Fibroblast of skin of right quadriceps (primary cell): ENCODE results near the gene CRMP1.
"Not testable (repeated sequence)": the region's sequence is repeated elsewhere in the genome, so short reads cannot be mapped to it uniquely, and the experiment has no call there.

Experiments used
- DNase-seq: peaks from one replicate; pipeline ENCODE4 v3.0.0-alpha.2; 2013

Gene CRMP1

DNA sequence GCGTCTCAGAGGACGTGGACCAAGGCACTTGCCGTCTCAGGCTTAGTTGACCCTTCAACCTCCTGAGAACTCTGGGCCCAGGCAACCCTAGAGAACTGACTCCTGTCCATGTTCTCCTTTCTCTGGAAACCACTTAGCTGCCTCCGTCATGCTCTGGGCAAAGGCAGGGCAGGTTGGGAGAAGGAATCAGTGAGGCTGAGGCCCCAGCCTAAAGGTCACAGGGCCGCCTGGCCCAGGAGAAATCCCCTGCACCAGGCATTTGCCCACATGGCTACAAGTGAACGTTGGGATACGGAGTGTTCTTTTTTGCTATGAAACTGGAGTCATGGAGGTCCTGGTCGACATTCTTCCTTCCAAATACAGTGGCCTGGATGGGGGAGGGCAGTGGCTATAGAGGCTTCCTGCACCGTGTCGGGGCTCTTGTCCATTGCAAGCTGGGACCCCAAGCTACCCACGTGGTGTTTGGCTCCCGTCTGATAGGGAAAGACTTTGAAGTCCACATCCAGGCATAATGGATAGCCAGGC lies 76.0 kb downstream of the CRMP1 start:
- no peak for DNase-seq

DNA sequence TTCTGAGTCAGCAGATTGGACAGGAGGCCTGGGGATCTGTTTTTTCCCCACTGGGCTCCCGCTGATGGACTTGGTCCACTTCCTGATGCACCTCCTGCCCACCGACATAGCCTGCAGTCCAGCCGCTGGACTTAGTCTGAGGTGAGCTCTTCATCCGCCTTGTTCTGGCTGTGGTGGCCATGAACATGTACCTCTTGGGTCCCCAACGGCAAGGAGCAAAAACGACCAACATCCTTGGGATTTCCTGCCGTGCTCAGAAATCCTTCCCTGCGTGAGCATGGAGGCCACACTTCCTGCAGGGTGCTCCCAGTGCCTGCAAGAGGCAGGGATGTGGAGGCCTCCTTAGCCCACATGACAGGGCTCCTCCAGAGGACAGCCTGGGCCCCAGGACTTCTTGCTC lies 76.8 kb downstream of the CRMP1 start:
- DNase-seq, result no peak

DNA sequence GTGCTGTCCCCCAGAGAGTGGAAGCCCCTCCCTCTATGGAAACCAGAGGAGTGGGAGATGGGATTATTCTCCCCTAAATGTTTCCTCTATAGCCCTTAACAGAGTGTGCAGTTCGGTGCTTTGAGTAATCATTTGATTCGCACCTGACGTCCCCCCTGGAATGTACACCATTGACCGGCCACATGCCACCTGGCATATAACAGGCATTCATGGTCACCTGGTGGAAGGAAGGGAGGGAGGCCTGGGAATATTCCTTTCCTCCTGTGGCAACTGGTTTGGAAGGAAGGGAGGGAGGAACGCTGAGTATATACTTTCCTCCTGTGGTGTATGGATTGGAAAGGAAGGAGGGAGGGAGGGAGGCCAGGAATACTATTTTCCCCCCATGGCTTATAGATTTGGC lies 77.2 kb downstream of the CRMP1 start:
- no peak for DNase-seq

DNA sequence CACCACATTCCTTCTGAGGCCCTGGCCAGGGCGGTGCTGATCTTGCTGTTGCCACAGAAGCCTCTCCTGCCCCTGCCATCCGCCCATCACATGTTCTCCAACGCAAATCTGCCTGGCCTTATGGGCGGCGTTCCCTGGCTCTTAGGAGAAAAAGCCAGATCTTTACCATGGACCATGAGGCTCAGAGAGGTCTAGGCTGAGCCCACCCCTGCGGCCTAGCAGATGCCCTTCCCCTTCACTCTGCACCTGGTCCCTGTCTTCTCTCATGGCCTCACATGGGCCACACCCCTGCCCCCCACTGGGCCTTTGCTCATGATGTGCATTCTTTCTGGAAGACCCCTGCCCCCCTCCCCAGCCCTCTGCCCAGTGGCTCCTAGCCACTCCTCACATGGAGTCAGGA lies 78.5 kb downstream of the CRMP1 start:
- DNase-seq, result no peak

DNA sequence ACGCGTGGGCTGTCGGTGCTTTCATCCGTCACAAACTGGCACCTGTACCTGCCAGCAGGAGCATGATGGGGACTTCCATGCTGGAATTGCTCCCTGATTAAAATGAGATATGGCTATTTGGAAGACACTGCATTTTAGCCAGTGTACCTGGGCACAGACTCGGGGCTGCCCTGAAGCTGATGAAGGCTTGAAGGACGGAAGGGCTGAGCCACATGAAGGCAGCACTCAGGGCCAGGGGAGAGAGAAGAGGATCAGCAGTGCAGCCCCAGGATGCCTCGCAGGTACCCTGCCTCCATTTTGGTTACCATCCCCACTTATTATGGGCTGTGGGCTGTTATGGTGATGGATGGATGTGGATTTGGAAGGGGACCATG lies 79.0 kb downstream of the CRMP1 start:
- DNase-seq, result no peak

DNA sequence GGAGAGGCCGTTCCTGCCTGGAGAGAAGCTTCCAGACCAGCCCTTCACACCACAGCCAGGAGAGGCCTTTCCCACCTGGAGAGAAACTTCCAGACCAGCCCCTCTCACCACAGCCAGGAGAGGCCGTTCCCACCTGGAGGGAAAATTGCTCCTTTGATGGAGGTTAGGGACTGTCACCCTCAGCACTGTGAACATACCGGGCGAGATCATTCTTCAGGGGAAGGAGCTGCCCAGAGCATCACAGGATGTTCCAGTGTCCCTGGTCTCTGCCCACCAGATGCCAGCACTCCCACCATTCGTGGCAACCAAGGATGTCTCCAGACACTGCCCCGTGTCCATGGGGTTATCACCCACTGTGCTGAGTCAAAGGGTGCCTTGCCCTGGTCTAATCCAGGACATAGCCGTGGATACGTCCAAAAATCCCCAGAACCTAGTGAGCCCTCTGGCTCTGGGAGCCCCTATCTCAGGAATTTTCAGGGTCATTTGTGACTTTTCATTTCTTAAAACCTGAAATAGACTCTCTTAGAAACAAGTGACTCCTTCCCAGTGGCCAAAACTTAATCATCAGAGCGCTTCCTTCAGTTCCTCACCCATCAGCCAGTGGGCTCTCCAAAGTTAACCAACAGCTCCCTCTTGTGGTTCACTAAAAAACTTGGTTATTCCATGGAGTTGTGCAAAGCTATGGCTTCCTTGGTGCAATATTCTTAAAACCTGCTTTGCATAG lies 80.2 kb downstream of the CRMP1 start:
- DNase-seq, result peak; percentile 69

DNA sequence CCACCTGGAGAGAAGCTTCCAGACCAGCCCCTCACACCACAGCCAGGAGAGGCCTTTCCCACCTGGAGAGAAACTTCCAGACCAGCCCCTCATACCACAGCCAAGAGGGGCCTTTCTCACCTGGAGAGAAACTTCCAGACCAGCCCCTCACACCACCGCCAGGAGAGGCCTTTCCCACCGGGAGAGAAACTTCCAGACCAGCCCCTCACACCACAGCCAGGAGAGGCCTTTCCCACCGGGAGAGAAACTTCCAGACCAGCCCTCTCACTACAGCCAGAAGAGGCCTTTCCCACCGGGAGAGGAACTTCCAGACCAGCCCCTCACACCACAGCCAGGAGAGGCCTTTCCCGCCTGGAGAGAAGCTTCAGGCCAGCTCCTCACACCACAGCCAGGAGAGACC lies 80.8 kb downstream of the CRMP1 start:
- DNase-seq, result not testable (repeated sequence)

DNA sequence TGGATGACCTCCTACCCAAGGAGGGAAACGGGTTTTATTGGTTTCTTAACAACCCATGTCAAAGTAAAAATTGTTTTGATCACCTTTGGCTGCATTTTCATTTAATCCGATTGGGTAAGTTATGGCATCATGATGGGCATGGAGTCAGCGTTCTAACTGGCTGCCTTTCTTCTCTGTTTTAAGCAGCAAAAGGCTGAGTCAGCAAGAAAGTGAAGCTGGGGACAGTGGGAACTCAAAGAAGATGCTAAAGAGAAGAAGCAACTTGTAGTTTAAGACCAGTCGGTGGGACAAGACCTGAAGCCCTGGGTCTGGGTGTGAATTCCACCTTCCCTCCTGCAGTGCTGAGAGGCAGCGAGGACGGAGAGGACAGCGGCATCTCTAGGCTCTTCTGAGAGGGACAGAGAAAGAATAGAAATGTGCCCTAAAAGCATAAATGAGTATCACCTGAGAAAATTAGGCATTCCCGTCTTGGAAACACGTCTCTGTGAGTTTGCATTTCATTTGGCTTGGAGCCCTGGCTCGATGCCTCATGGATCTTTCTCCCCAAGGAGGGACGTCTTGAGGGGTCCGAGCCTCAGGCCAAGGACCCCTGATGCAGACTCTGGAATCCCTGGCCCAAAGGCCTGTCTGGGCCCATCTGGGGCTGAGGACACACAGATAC lies 82.0 kb downstream of the CRMP1 start:
- no peak for DNase-seq

DNA sequence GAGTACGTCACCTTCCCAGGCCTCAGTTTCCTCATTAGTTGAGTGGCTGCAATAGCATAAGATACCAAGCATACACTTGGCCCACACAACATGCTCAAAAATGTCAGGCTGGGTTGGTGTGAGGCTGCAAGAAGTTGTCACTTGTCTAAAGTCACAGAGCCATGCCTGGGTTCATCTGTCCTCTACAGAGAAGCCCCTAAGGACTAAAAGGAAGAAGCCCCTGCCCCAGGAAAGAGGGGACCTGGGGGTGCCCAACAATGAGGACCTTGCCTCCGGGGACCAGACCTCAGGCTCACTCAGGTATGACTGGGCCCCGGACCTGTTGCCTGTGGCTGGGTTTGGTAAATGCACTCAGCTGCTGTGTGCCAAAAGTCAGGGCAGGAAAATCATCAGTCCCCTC lies 82.7 kb downstream of the CRMP1 start:
- no peak for DNase-seq

DNA sequence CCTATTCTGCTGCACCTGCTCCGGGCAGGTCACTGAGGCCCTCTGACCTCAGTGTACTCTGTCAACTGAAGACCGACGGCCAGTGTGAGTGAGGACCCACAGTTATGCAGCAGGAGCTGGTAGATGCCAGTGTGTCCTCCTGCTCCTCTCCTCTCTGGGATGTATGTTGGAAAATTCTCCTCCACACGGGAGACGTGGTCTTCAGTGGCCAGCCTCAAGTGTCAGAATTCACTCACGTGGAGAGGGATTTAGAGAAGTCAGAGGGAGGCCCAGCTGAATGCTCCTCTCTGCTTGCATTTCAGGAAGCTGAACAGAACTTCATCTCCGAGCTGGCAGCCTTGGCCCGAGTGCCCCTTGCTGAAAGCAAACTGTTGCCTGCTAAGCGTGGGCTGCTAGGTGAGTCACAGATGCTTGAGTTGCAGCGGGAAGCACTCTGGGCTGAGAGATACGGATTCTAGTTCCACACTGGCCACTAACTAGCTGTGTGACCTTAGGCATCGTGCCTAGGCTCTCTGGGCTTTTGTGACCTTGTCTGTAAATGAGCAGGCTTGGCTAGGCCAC lies 83.6 kb downstream of the CRMP1 start:
- DNase-seq, result no peak

DNA sequence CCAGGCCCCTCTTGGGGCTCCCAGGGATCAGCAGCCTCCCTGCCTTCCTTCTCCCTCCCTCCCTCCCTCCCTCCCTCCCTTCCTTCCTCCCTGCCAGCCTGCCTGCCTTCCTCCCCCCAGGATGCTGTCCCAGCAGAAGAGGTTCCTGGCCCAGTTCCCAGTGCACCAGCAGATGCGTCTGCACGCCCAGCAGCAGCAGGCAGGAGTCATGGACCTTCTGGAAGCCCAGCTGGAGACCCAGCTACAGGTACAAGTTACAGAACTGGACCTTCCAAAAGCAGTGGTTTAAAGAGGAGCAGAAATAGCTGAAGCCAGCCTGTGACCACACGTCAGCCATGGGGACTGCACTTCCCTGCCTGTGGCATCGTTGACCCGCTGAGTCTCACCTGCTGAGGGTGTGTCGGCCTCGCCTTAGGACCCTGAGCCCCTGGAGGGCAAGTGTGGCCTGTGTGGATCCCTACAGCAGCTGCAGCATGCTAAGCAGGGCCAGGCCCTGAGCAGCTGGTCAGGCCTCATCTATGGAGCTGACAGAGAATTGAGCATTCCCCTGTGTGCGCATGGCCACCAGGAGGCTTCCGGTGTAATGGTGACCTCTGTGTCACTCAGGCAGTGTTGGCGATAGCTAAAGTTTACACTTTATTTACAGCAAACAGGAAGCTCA lies 84.7 kb downstream of the CRMP1 start:
- DNase-seq, result no peak

DNA sequence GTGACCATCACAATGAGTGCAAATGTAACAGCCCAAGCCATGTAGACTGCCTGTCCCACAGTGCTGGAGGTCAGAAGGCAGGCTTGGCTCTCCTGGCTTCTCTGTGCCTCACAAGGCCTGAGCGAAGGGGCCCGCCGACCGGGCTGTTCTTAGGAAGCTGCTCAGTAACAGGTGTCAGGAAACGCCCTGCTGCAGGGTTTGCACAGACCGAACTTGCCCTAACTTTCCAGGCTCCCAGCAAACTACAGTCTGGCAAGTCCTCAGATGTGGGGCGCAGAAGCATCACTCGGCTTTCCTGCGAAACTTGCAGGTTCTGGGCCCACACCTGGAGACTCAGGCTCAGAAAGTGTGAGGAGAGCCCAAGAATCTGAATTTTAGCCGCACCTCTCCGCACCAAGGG lies 87.6 kb downstream of the CRMP1 start:
- DNase-seq, result no peak

DNA sequence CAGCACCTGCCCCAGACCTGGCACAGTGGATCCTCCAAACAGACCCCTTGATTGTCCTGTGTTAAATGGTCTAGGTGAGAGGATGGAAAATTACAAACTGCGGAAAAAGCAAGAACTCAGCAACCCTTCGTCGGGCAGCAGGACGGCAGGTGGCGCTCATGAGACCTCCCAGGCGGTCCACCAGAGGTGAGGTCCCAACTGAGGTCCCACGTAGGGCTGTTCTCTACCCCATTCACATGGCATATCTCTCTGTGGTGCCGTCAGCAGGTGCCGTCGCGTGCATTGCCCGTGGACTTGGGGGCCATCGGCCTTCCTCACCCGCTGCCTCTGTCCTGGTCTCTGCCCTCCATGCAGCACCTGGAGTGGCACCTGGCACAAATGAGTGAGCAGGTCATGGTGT lies 88.2 kb downstream of the CRMP1 start:
- DNase-seq, result no peak

DNA sequence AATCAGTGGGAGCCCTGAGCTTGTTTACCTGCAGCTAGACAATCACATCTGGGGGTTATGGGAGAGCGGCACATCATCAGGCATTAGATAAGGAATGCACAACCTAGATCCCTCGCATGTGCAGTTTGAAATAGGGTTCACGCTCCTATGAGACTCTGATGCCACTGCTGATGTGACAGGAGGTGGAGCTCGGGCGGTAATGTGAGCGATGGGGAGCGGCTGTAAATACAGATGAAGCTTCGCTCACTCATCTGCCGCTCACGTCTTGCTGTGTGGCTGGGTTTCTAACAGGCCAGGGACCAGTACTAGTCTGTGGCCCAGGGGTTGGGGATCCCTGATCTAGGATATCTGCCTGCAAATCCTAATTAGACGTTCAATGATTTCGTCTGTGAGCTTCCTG lies 90.3 kb downstream of the CRMP1 start:
- DNase-seq, result no peak

DNA sequence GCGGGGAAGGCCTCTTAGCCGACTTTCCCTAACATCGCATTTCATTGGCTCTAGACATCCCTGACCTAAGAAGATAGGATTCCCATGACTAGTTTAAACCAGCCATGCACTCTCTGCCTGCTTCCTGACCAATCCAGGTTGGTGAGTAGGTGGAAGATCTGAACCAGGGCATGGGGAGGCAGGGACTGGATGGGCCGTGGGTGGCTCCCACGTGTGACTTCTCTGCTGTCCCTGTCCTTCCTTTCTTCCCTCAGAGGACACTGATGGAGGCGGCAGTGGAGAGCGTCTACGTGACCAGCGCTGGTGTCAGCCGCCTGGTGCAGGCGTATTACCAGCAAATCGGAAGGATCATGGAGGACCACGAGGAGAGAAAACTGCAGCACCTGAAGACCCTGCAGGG lies 91.2 kb downstream of the CRMP1 start:
- DNase-seq, result no peak

DNA sequence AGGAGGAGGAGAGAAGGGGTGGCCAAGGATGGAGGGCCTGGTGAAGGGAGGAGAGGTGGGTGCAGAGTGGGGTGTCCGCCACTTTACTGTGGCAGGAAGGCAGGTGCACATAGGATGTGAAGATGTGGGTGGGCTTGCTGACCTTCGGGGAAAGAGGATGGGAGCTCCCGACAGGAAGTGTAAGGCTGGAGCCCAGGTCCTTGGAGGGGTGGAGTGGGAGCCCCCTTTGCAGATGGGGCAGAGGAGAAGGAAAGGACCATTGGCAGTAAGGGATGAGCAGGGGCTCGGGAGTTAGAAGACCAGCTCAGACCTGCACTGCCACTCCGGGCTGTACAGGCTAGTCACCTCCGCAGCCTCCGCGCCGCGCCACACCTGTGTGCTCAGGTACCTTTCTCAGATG lies 92.4 kb downstream of the CRMP1 start:
- DNase-seq, result no peak

DNA sequence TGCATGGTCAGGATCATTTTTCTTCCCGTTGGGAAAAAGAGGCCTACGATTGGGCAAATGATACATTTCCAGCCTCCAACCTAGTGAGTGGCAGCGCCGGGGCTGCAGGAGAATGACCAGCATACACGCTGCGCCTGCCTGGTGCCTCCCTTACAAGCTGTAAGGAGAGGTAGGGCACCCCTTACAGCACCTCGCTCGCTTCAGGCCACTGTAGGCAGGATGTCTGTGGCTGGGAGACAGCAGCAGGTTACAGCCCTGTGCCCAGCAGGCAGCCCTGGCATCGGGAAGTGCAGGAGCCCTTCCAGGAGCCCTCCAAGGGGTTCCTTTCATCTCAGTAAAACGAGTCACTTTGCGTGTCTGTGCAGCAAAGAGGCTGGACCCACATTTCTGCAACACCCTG lies 93.5 kb downstream of the CRMP1 start:
- no peak for DNase-seq

DNA sequence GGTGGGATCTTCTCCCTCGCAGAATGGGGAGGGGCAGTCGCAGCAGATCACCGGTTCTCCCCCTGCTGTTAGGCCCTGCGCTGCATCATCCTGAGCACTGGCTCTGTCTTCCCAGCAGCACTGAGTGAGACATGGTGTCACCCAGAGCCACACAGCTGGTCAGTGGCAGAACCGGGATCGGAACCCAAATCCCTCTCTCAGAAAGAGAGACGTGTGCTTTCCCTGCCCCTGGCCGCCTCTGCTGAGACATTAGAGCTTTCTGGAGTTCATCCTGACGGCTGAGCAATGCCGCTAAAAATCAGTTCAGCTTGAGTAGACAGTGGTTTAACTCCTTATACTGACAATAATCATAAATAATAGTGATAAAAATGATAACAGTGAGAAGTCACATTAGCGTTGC lies 93.9 kb downstream of the CRMP1 start:
- DNase-seq, result no peak

DNA sequence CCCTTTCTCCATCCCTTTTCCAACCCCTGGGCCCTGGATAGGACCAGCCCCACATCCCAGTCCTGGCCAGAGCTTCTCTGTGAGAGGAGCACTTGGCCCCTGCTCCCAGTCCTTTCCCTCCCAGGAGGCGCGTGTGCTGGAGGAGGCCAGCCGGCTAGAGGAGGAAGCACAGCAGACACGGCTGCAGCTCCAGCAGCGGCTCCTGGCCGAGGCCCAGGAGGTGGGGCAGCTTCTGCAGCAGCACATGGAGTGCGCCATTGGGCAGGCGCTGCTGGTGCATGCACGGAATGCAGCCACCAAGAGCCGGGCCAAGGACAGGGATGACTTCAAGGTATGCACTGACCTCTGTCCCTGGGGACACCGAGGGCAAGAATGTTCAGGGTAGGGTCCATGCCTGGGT lies 94.4 kb downstream of the CRMP1 start:
- DNase-seq, result no peak

DNA sequence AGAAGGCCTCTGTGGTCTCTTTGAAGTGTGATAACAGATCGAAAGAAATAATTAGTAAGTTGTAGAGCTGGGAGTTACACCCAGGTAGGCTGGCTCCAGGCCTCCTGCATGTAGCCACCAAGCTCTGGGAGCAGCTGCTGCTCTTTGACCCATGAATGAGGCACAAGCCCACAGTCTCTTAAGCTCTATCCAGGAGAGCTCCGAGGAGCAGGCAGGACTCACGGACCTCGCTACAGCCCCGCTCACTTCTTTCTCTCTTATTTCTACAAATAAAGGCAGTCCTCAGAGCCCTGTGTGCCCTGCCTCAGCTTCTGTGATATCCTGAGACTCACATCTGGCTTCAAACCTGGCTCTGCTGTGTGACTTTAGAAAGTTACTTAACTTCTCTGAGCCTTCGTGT lies 95.0 kb downstream of the CRMP1 start:
- DNase-seq, result no peak

DNA sequence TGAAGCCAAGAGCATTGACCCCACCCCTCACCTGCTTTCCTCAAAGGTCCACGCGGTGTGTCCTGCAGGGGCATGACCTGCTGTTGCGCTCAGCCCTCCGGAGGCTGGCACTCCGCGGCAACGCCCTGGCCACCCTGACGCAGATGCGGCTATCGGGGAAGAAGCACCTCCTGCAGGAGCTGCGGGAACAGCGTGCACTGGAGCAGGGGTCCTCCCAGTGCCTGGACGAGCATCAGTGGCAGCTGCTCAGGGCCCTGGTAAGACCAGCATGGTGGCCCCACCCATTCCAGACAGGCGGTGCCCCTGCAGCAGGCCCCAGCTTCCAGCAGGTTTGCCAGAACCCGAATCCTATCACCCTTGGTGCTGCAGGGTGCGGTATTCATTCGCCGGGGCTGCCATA lies 95.9 kb downstream of the CRMP1 start:
- no peak for DNase-seq

DNA sequence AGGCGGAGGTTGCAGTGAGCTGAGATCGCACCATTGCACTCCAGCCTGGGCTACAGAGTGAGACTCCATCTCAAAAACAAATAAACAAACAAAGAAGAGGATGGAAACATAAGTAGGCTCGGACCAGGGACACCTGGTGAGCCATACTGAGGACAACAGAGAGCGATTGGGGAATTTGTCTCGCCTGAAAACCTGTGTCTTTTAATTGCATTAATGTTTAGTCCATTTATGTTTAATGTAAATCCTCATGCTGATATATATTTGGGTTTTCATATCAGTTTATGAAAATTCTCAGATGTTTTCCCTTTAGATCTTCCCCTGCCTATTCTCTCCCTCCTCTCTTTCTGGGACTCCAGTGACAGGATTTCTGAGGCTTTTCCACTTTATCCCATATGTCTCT lies 97.3 kb downstream of the CRMP1 start:
- no peak for DNase-seq

DNA sequence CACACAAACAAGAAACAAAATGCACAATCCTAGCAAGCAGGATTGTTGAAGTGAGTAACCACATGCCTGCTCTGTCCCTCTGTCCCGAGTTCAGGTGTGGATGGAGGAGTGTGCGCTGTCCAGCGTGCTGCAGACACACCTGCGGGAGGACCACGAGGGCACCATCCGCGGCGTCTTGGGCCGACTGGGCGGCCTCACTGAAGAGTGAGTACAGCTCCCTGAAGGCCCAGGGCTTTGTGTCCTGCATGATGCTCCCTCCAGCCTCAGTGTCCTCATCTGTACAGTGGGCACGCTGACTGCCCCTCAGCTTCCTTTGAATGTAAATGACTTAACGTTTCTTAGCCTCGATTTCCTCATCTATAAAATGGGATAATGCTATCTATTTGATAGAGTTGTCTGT lies 99.4 kb downstream of the CRMP1 start:
- no peak for DNase-seq

DNA sequence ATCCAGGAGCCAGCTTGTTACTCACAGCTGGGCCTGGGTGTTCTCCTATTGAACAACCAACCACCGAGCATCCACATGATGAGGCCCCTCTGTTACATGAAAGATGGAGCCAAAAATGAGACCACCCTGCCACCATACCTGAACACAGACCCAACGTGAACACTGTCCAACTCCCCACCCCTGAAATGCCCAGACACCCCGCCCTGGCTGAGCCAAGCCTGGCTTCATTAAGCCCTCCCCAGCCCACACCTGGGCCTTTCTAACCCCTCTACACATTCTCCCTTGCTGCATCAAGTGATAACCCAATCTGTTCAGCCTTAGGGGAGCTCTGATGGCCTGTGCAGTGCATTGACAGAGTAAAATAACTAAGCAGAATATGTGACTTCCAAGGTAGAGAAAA lies 101.2 kb downstream of the CRMP1 start:
- DNase-seq, result no peak
